KMS-11 (cell line): ENCODE data around the gene NOTUM.

Experiments
- H2AFZ ChIP-seq: fragments of 200-600 bp; sonication (generic); 2 replicates; pipeline ENCODE4 v1.6.1; 2016; ENCODE audit warnings: antibody characterized with exemption, mixed run types, low read depth
- H3K27ac ChIP-seq: fragments of 200-600 bp; sonication (generic); 2 replicates; pipeline ENCODE4 v1.6.1; 2016; ENCODE audit warnings: mild to moderate bottlenecking, mixed run types
- H3K27me3 ChIP-seq: fragments of 200-600 bp; sonication (generic); 2 replicates; pipeline ENCODE4 v1.6.1; 2017; ENCODE audit warnings: mild to moderate bottlenecking, low read depth, mixed run types, moderate library complexity; ENCODE audit not compliant: insufficient read depth
- H3K36me3 ChIP-seq: fragments of 200-600 bp; sonication (generic); 2 replicates; pipeline ENCODE4 v1.6.1; 2017; ENCODE audit warnings: mild to moderate bottlenecking, mixed run types; ENCODE audit not compliant: insufficient read depth
- H3K4me1 ChIP-seq: fragments of 200-600 bp; sonication (generic); 2 replicates; pipeline ENCODE4 v1.6.1; 2016; ENCODE audit warnings: mild to moderate bottlenecking, low read depth, mixed run types; ENCODE audit not compliant: poor library complexity, severe bottlenecking
- H3K4me2 ChIP-seq: fragments of 200-600 bp; sonication (generic); 2 replicates; pipeline ENCODE4 v1.7.0; 2016; ENCODE audit warnings: mild to moderate bottlenecking, mixed run types
- H3K4me3 ChIP-seq: fragments of 200-600 bp; sonication (generic); IDR thresholded peaks from 2 replicates; pipeline ENCODE4 v1.6.1; 2017; ENCODE audit warnings: low read depth, low read length, mixed read lengths; ENCODE audit not compliant: insufficient read depth
- H3K79me2 ChIP-seq: fragments of 200-600 bp; sonication (generic); 2 replicates; pipeline ENCODE4 v1.6.1; 2016; ENCODE audit warnings: low read depth, mixed run types; ENCODE audit not compliant: insufficient read depth
- H3K9ac ChIP-seq: fragments of 200-600 bp; sonication (generic); 2 replicates; pipeline ENCODE4 v1.6.1; 2016; ENCODE audit warnings: mild to moderate bottlenecking, mixed run types
- H4K20me1 ChIP-seq: fragments of 200-600 bp; sonication (generic); 2 replicates; pipeline ENCODE4 v1.6.1; 2016; ENCODE audit warnings: mild to moderate bottlenecking, mixed run types; ENCODE audit not compliant: insufficient read depth
- TF ChIP-seq, protein P1 (sequence below): fragments of 200-600 bp; sonication (generic); conservative IDR thresholded peaks from 2 replicates; pipeline ENCODE4 v1.6.1; 2017; ENCODE audit warnings: low read depth, mild to moderate bottlenecking, antibody characterized with exemption, low read length, moderate library complexity, mixed read lengths

NOTUM gene

GRCh38 chr17:81999976-82000802 is 39.2 kb upstream of the NOTUM start:
- Histone ChIP-seq H3K4me2 (no peak overlapping the region), H3K4me3 (no peak overlapping the region), H3K27me3 (no peaks in the 10 kb centered on the region), H2AFZ (no peak overlapping the region), H3K27ac (no peak overlapping the region), H3K79me2 (no peaks in the 10 kb centered on the region), H3K4me1 (no peaks in the 10 kb centered on the region), H4K20me1 (no peaks in the 10 kb centered on the region), H3K9ac (no peak overlapping the region), H3K36me3 (no peaks in the 10 kb centered on the region)
- TF ChIP-seq, protein P1, sequence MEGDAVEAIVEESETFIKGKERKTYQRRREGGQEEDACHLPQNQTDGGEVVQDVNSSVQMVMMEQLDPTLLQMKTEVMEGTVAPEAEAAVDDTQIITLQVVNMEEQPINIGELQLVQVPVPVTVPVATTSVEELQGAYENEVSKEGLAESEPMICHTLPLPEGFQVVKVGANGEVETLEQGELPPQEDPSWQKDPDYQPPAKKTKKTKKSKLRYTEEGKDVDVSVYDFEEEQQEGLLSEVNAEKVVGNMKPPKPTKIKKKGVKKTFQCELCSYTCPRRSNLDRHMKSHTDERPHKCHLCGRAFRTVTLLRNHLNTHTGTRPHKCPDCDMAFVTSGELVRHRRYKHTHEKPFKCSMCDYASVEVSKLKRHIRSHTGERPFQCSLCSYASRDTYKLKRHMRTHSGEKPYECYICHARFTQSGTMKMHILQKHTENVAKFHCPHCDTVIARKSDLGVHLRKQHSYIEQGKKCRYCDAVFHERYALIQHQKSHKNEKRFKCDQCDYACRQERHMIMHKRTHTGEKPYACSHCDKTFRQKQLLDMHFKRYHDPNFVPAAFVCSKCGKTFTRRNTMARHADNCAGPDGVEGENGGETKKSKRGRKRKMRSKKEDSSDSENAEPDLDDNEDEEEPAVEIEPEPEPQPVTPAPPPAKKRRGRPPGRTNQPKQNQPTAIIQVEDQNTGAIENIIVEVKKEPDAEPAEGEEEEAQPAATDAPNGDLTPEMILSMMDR: no peak

DNA sequence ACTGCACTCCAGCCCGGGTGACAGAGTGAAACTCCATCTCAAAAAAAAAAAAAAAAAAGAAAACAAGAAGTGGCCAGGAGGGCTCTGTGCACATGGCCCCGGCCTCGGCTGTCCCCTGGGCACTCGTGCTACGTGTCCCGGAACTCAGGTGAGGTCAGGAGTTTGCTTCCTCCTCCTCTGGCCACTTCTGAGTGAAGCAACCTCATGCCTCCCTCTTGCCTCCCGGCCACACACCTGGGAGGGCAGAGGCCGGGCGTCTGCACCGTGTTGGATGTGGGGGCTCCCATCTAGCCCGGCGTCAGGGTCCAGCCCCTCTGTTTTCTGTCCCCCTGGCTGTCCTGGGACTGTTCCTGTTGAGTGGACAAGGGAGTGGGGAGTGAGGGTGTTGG is 38.6 kb upstream of the NOTUM start:
- H3K4me1 ChIP-seq: no peaks in the 10 kb centered on the region
- H3K27me3 ChIP-seq: no peaks in the 10 kb centered on the region
- H3K4me2 ChIP-seq: no peak overlapping the region
- no peaks in the 10 kb centered on the region for H3K36me3 ChIP-seq
- no peak overlapping the region for H2AFZ ChIP-seq
- H3K27ac ChIP-seq: no peak overlapping the region
- H4K20me1 ChIP-seq: no peaks in the 10 kb centered on the region
- H3K79me2 ChIP-seq: no peaks in the 10 kb centered on the region
- TF ChIP-seq, protein P1: no peak
- no peak overlapping the region for H3K9ac ChIP-seq
- H3K4me3 ChIP-seq: no peak overlapping the region

DNA sequence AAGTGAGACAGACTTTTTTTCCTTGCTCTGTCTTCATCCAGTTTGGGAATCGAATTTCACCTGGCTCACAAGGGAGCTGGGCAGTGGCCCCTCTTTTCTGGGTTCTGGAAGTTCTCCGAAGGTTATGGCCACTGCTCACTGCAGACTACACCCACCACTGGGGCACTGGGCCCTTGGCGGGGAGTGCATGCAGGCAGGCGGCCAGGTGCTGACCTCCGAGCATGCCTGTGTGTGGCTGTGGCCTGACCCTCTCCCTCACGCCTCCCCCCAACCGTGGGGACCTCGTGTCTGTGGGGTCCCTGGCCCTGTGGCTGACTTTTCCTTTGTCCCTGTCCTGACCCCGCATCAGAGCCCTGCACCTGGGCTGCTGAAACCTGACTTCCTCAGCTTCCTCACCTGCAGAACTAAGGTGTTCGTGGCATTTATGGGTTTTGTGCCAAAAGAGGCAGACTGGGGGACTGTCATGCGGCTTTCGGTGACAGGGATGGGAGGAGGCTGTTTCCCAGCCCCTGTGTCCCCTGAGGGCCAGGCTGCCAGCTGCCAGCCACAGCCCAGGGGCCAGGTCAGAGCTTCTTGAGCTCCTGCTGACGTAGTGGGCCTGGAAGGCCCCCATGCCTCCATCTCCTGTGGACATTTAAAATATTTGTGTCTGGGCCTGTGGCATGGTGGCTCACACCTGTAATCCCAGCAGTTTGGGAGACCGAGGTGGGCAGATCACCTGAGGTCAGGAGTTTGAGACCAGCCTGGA is 37.9 kb upstream of the NOTUM start:
- Histone ChIP-seq H3K9ac (no peak overlapping the region), H3K4me1 (no peaks in the 10 kb centered on the region), H3K27me3 (no peaks in the 10 kb centered on the region), H3K79me2 (no peaks in the 10 kb centered on the region), H3K27ac (no peak overlapping the region), H4K20me1 (no peaks in the 10 kb centered on the region), H3K4me3 (no peak overlapping the region), H3K4me2 (no peak overlapping the region), H3K36me3 (no peaks in the 10 kb centered on the region), H2AFZ (no peak overlapping the region)
- TF ChIP-seq, protein P1: no peak

GRCh38 chr17:81998212-81998611 is 37.2 kb upstream of the NOTUM start:
- Histone ChIP-seq H3K36me3 (no peaks in the 10 kb centered on the region), H3K4me2 (no peak overlapping the region), H3K4me1 (no peaks in the 10 kb centered on the region), H3K9ac (no peak overlapping the region), H2AFZ (no peak overlapping the region), H3K27me3 (no peaks in the 10 kb centered on the region), H3K27ac (no peak overlapping the region), H3K79me2 (no peaks in the 10 kb centered on the region), H4K20me1 (no peaks in the 10 kb centered on the region), H3K4me3 (no peak overlapping the region)
- TF ChIP-seq, protein P1: no peak
